Esophagus muscularis mucosa (tissue), 3 donors: ENCODE data around the gene CACNA2D3.

ENCODE experiments used
- EP300 ChIP-seq: sonication (generic); formaldehyde crosslinking; IDR thresholded peaks from one replicate; pipeline ENCODE4 v1.6.1; 2017; ENCODE audit warnings: antibody characterized with exemption
- POLR2A ChIP-seq: fragments of 450-650 bp; IDR thresholded peaks from one replicate; pipeline ENCODE4 v1.6.1; 2017; ENCODE audit warnings: antibody characterized with exemption, moderate library complexity, mild to moderate bottlenecking, low read depth
- POLR2AphosphoS5 ChIP-seq, 2 donors: sonication (generic); formaldehyde crosslinking; IDR thresholded peaks; one replicate each; pipeline ENCODE4 v1.6.1; 2017; ENCODE audit warnings: antibody characterized with exemption in 2 of 2

DNA sequence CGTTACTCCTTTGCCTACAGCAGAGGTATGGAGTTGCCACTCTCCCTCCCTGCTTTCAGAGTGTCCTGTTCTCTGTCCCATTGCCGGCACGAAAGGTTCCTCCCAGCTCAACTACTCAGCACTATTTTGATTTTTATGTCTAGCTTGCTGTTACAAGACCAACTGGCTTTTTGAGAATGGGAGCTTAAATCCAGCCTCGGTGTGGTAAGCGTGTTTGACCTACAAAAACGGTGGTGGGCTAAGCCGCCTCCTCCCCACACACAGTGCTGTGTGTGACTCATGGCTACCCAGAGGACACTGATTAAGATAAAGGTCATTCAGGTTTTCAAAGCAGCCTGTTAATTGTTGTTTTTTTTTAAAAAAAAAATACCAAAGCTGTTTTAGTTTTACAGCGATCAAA, 741.0 kb downstream of the CACNA2D3 start:
- TF ChIP-seq POLR2A, result no peak
- TF ChIP-seq EP300, result no peak
- no peak for TF ChIP-seq POLR2AphosphoS5 (IDR thresholded peaks at IDR 0.05)
